Mononuclear cell (primary cell): ENCODE measurements around the gene FBLN7. TPM values are rescaled to one million over a fixed set of nuclear protein-coding genes. Genes with fewer than 3 reads are reported as not detected.
"Not testable (repeated sequence)": the region's sequence is repeated elsewhere in the genome, so short reads cannot be mapped to it uniquely, and the experiment has no call there.

Experiments used
- H3K27me3 ChIP-seq: 2 replicates; pipeline ENCODE4 v1.6.0; 2011; ENCODE audit warnings: low read length, control low read depth; ENCODE audit not compliant: insufficient read depth
- H3K4me1 ChIP-seq: 2 replicates; pipeline ENCODE4 v1.5.1; 2011; ENCODE audit warnings: mild to moderate bottlenecking, low read length, control low read depth; ENCODE audit not compliant: insufficient read depth
- H3K4me3 ChIP-seq: 2 replicates; pipeline ENCODE4 v1.5.1; 2011; ENCODE audit warnings: mild to moderate bottlenecking, low read length, moderate library complexity
- H3K9me3 ChIP-seq: 2 replicates; pipeline ENCODE4 v1.5.1; 2011; ENCODE audit warnings: low read depth, mild to moderate bottlenecking, control low read depth, low read length
- total RNA-seq: library from RNA; depleted of rRNA; stranded (reverse); fragments of >200 nt; gene quantifications from one replicate; pipeline ENCODE4 v1.2.3, GENCODE V29; 2012

Gene FBLN7
- total RNA-seq, 1 donor: 7.8 TPM

DNA sequence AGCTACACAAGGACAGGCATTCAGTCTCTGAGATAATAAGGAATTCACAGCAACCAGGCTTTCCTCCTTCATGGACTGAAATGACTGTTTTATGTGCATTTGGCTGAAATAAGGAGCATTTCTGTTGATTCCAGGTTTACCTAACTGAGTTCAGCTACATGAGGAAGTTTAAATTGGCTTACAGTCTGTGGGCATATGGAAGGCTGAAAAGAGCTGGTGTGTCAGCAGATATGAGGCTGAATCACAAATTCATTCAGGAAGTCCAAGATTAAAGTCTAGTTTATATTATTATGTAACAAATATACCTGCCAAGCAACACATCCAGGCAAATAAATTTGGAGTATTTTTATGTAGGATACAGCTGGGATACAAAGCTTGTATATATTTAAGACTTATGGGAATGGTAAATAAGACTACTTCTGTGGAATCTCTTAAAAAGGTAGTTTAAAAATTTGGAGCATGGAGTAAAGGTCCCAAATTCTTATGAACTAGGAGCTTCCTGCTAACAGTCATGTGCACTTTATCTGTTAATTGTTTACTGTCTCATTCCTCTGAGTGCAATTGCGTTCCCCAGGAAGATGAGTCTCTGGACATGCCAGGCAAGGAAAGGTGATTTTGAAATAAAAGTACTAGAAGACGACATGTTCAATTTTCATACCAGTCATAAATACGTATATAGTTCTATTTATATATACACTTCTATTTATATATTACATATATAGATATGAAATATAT, 63.7 kb downstream of the FBLN7 start:
- H3K4me1 ChIP-seq: no peaks in the 10 kb centered on the region
- H3K4me3 ChIP-seq: no peak overlapping the region
- no peaks in the 10 kb centered on the region for H3K27me3 ChIP-seq
- H3K9me3 ChIP-seq: peaks cover 25% of the 10 kb centered on the region

DNA sequence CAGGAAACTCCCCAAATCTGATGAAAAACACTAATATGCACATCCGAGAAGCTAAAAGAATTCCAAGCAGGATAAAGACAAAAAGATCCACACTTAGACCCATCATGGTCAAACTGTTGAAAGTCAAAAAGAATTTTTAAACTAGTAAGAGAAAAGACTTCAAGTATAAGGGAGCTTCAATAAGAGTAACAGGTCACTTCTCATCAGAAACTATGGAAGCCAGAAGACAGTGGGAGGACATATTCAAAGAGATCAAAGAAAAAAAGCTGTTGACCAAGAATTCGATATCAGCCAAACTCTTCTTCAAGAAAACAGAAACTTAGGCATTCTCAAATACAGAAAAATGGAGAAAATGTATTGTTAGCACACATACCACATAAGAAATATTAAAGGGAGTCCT, 66.2 kb downstream of the FBLN7 start:
- Histone ChIP-seq H3K9me3 (peaks cover 25% of the 10 kb centered on the region), H3K4me1 (no peaks in the 10 kb centered on the region), H3K27me3 (no peaks in the 10 kb centered on the region), H3K4me3 (no peak overlapping the region)

DNA sequence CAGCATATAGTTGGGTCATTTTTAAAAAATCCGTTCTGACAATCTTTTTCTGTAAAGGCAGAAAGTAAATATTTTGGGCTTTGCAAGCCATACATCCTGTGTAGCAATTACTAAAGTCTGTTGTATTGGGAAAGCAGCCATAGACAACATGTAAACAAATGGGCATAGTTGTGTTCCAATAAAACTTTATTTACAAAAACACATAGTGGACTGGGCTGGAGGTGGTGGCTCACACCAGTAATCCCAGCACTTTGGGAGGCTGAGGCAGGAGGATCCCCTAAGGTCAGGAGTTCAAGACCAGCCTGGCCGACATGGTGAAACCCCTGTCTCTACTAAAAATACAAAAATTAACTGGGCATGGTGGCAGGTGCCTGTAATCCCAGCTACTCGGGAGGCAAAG, 69.7 kb downstream of the FBLN7 start:
- peaks cover 22% of the 10 kb centered on the region for H3K9me3 ChIP-seq
- H3K27me3 ChIP-seq, H3K4me3 ChIP-seq, H3K4me1 ChIP-seq: not testable (repeated sequence)

DNA sequence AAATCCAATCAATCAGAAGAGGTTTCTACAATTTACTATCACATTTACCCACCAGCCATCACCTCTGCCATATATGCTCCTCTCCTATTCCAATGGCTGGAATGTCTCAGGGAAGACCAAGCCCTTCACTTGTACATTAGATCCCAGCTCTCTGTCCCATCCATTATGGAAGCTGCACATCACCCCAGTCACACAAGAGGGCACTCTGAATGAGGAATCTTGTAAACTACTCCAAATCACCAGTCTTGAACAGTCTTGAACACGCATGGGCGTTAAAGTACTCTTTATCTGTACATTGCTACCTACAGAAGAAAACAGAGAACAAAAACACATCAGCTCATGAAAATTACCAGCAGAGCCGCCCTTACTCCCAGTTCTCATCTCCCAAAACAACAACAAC, 78.0 kb downstream of the FBLN7 start:
- peaks cover 10% of the 10 kb centered on the region for H3K9me3 ChIP-seq

DNA sequence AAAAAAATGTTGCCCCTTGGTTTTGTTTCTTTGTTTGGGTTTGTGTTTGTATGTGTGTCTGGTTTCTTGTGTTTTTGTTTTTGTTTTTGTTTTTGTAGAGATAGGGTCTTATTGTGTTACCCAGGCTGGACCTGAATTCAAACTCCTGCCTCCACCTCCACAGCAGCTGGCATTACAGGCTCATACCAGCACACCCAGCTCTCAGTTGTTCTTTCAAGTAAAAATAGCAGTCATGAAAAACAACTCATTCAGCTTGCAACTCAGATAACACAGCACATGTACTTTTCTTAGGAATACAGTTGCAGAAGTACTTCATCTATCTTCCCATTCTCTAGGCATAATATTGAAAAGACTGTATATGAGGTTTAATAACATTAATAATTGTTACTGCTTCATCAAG, 79.7 kb downstream of the FBLN7 start:
- H3K27me3 ChIP-seq: no peaks in the 10 kb centered on the region
- peaks cover 17% of the 10 kb centered on the region for H3K9me3 ChIP-seq
- H3K4me3 ChIP-seq: no peak overlapping the region
- H3K4me1 ChIP-seq: no peaks in the 10 kb centered on the region

More for the DNA sequence above, 78.0 kb downstream of the FBLN7 start:
- Histone ChIP-seq H3K4me1 (no peaks in the 10 kb centered on the region), H3K27me3 (no peaks in the 10 kb centered on the region), H3K4me3 (no peak overlapping the region)

GRCh38 chr2:112220186-112220585, 82.0 kb downstream of the FBLN7 start:
- Histone ChIP-seq H3K9me3 (peaks cover 17% of the 10 kb centered on the region), H3K4me3 (no peak overlapping the region), H3K27me3 (no peaks in the 10 kb centered on the region), H3K4me1 (no peaks in the 10 kb centered on the region)

GRCh38 chr2:112220831-112221230, 82.6 kb downstream of the FBLN7 start:
- no peaks in the 10 kb centered on the region for H3K4me1 ChIP-seq
- no peaks in the 10 kb centered on the region for H3K27me3 ChIP-seq
- H3K9me3 ChIP-seq: peaks cover 17% of the 10 kb centered on the region
- no peak overlapping the region for H3K4me3 ChIP-seq

GRCh38 chr2:112229348-112229747, 91.2 kb downstream of the FBLN7 start:
- no peaks in the 10 kb centered on the region for H3K27me3 ChIP-seq
- H3K4me1 ChIP-seq: no peaks in the 10 kb centered on the region
- no peaks in the 10 kb centered on the region for H3K9me3 ChIP-seq
- no peak overlapping the region for H3K4me3 ChIP-seq

DNA sequence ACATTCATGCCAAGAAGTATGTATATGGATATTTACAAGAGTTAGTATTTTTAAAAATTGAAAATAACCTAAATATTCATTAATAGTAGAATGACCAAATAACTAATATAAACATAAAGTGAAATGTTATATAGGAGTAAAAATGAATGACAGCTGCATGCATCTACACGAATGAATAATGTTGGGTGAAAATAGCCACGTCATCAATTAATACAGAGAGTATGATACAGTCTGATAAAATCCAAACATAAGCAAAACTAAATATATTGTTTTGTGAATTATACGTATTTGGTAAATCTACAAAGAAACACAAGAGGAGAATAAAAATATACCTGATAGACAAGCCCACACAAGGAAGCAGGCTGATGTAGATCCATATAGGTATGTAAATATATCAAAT, 92.2 kb downstream of the FBLN7 start:
- H3K27me3 ChIP-seq: no peaks in the 10 kb centered on the region
- no peaks in the 10 kb centered on the region for H3K4me1 ChIP-seq
- H3K4me3 ChIP-seq: no peak overlapping the region
- H3K9me3 ChIP-seq: no peaks in the 10 kb centered on the region

Other genes starting within 250 kb of the FBLN7 start
- 3.7 TPM for gene MERTK, start 239.8 kb upstream of the FBLN7 start, total RNA-seq
- 16.4 TPM for gene TMEM87B, start 83.1 kb upstream of the FBLN7 start, total RNA-seq
- 24.8 TPM for gene ZC3H8, start 116.7 kb downstream of the FBLN7 start, total RNA-seq
- 10.2 TPM for gene ZC3H6, start 137.2 kb downstream of the FBLN7 start, total RNA-seq